ENCODE data around the gene APBA2.
"Not testable (repeated sequence)": the region's sequence is repeated elsewhere in the genome, so short reads cannot be mapped to it uniquely, and the experiment has no call there.

Gene APBA2

DNA sequence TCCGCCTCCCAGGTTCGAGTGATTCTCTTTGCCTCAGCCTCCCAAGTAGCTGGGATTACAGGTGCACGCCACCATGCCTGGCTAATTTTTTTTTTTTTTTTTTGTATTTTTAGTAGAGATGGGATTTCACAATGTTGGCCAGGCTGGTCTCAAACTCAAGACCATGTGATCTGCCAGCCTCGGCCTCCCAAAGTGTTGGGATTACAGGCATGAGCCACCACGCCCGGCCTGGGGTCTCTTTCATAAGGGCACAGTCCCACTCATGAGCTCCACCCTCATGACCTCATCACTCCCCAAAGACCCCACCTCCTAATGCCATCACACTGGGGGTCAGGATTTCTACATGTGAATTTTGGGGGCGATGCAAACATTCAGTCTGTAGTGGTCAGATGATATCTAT, 159.4 kb downstream of the APBA2 start:
- DNase-seq: not testable (repeated sequence)

GRCh38 chr15:29045717-29046116, 159.9 kb downstream of the APBA2 start:
- no peak for DNase-seq

- DNase-seq: no peak
Measured at GRCh38 chr15:29046281-29046810, 160.6 kb downstream of the APBA2 start.

DNA sequence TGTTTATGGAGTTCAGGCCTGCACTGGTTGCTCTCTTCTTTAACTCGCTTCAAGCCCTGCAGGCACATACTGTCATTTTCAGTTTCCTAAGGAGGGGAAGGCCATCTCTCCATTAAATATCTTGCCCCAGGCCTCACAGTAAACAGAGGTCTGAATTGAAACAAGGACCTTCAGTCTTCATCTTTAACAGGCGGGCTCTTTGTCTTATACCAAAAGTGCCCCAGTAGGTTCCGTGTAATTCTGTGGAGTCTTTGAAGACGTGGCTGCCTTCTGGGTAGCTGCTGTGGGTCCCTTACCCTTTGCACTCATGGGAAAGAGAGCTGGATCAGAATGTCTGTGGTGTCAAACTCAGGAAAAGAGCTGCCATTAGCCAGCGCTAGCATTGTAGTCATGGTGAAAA, 161.2 kb downstream of the APBA2 start:
- DNase-seq: no peak

- no peak for DNase-seq
Measured at GRCh38 chr15:29048011-29048410, 162.2 kb downstream of the APBA2 start.

DNA sequence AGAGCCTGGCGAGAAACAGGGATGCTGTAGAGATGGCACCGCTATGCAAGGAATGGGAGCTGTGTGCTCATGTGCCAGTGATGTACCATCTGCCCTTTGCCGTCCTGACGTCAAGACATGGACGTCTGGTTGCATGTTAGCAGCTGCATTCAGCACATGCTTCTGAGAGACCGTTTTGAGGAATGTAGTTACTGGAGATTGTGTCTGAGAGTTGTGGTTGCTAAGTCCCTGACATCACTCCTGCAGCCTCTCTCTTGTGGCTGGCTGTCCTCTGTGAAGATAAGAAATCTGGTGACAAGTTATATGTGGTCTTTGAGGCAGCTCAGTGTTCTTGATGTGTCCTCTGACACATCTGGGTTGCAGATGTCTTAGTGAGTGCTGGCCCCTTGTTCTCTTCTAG, 165.1 kb downstream of the APBA2 start:
- no peak for DNase-seq

DNA sequence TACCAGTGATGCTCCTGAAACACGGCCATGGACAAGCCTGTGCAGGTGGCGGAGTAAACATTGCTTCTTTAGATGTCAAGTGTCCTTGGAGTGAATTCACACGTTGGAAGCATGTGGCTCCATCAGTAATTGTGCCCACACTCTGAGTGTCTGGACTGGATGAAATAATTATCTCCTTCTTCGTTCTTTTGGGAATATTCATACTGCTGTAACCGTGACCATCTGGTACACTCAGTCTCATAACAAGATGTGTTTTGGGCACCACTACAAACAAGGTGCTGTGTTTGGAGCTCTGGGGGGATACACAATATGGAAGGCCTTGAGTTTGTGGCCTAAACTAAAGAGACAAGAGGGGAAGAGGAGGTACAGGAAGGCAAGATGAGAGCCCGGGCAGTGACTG, 165.6 kb downstream of the APBA2 start:
- DNase-seq: no peak

DNA sequence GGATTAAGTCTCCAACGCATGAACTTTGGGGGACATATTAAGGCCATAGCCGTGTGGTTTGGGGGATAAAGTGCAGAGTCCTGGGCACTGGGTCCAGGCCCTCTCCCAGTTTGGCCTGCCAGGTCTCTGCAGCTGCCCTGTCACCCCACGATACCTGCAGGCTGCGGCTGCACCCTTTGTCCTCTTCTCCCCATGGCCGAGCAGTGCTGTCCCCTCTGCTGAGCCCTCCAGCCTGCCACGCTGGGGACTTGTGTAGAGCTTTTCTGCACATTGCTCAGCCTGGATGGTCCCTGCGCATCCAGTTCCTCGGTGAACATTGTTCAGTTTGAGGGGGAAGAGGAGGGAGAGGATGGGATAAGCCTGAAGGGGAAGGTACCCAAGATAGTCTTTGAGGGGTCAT, 167.2 kb downstream of the APBA2 start:
- DNase-seq: no peak

GRCh38 chr15:29053661-29054131, 167.9 kb downstream of the APBA2 start:
- DNase-seq: no peak

DNA sequence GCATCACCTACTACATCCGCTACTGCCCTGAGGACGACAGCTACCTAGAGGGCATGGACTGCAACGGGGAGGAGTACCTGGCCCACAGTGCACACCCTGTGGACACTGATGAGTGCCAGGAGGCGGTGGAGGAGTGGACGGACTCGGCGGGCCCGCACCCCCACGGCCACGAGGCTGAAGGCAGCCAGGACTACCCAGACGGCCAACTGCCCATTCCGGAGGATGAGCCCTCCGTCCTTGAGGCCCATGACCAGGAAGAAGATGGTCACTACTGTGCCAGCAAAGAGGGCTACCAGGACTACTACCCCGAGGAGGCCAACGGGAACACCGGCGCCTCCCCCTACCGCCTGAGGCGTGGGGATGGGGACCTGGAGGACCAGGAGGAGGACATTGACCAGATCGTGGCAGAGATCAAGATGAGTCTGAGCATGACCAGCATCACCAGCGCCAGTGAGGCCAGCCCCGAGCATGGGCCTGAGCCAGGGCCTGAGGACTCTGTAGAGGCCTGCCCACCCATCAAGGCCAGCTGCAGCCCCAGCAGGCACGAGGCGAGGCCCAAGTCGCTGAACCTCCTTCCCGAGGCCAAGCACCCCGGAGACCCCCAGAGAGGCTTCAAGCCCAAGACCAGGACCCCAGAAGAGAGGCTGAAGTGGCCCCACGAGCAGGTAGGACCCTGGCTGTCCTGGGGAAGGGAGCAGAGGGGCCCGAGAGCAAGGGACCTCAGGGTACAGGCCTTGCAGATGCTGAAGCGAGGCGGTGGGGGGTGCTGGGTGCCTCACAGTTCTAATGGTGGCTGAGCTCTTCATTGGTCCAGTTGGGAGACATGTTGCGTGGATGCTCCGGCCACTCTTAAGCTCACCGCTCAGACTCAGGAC, 168.6 kb downstream of the APBA2 start:
- DNase-seq: no peak

DNA sequence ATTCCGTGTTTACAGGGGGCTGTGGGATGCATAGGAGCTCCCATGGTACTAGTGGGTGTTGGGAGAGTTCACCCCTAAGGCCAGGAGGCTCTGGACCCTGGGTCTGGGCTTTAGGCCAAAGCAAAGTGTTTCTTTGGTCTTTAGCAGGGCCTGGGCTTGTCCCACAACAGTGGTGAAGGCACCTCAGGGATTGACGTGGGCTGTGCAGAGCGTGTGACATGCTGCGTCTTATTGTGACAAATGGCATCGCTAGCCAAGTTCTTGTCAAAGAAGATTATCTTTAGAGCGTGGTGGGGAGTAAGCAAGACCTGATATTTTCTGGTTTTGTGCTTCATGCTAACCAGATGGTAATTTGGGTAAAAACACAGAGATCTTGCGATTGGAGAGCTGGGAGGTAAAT, 170.1 kb downstream of the APBA2 start:
- no peak for DNase-seq

DNA sequence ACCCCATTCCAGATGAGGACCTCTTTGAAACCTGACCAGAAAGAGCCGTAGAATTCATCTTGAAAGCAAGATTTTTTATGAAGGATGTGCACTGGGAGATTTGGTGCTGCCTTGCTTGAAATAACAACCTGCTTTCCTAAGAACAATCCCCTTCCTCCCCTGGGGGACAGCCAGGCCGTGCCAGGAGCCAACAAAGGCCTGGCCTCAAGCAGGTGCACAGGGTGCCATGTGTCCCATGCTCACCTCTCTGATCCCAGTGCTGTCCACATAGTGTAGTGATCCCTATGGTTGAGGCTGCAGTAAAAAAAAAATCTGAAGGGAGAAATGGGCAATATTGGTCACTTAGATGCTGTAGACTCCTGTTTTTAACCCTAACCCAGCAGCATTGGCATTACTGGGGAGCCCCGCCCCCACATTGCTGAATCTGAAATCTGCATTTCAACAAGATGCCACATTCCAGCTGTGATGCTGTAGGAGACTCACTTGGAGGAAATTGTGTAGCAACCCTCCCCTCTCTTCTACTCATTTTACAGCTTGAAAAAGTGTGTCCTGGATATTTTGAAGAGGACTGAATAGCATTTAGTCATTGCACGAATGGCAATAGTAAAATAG, 171.2 kb downstream of the APBA2 start:
- no peak for DNase-seq

DNA sequence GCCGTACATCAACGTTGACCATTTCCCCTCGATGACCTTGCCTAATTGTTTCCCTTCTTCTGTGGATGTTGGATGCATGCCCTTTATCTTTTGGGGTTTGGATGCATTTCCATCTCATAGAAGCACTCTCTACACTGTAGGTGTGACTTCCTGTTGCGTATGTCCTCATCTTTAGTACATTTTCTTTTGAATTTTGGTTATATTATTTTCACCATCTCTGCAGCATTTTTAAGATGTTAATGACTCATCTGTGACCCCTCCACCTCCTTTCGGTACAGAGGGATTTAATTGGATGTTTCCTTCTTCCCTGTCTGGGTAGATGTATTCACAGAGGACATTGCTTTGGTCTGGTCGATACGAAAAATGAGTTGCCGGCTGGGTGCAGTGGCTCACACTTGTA, 172.1 kb downstream of the APBA2 start:
- DNase-seq: no peak

GRCh38 chr15:29058903-29059539, 173.2 kb downstream of the APBA2 start:
- DNase-seq: no peak

DNA sequence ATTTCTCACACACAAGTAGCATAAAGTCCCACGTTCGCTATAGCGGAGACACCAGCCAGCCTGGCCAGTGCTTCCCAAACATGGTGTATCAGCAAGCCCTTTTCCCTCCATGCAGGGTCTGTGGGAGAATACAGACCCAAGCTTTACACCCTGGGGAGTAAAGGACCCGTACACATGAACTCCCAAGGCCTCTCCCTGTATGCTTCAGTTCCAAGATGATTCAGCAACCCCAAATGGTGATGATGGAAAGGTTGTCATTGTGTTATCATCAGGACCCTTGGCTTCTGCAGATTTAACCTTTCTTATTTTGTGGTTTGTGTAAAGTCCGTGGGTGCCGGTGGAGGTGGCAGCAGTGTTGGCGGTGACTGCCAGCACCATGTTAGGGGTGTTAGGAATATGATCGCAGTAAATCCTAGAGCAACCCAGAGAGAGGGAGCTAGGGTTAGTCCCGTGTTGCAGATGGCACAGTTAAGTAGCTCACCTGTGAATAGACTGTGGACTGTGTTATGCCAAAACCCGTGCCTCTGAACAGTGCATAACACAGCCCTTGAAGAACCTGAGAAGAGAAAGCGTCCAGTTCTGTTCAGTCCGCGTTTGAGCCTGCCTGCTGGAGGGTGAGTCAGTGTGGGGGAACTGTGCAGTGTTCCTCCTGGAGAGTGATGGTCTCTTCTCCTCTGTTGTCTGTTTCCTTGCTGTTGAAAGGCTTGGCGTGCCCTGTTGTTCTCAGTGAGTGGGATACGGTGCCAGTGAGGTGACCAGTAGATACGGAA, 174.3 kb downstream of the APBA2 start:
- DNase-seq: no peak

DNA sequence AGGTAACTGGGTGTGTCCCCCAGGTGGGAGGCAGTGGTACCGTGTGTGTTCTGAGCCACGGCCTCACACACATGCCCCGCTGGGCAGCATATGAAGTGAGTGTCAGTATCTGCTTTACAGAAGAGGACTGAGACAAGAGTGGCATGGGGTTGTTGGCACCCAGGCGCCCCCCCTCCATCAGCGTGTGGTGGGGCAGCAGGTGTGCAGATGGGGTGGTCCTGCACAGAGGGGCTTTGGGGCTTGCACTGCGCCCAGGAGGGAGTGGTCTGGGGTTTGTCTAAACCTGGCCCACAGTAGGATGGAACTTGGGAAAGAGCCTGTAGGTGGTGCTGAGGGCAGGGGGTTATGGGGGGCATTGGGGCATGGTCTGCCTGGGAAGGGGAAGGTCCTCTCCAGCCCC, 176.0 kb downstream of the APBA2 start:
- no peak for DNase-seq

GRCh38 chr15:29062179-29062591, 176.4 kb downstream of the APBA2 start:
- no peak for DNase-seq

DNA sequence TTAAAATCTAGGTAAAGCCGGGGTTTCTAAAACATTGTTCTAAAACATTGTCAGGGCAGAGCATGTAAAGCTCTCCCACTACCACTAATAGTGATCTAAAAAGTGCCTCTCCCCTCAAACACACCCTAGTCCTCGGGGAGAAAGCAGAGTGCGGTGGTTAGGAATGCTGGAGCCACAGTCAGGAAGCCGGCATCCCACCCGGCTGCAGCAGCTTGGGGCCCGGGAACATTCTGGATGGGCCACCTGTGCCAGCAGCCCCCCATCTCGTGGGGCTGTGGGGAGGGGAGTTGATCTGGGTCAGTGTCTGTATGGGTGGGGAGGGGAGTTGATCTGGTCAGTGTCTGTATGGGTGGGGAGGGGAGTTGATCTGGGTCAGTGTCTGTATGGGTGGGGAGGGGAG, 176.9 kb downstream of the APBA2 start:
- no peak for DNase-seq

- DNase-seq: no peak
Measured at GRCh38 chr15:29063646-29064045, 177.9 kb downstream of the APBA2 start.

- DNase-seq: no peak
Measured at GRCh38 chr15:29064290-29064689, 178.5 kb downstream of the APBA2 start.

DNA sequence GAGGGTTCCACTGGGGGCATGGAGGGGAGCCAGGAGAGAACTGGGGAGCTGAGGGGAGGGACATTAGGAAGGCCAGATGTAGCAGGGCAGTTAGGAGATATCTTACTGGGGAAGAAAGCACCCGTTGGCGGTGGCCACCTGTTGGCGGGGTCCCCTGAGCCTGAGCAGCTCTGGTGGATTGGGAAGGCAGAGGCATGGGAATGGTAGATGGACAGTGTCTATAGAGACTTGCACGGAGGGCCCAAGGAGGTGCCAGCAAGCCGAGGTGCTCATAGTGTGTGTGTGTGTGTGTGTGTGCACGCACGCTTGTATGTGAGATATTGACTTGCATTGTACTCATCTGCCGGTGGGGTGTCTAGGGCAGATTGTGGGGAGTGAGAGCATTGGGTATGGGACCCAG, 179.0 kb downstream of the APBA2 start:
- no peak for DNase-seq

GRCh38 chr15:29065571-29065970, 179.8 kb downstream of the APBA2 start:
- no peak for DNase-seq

GRCh38 chr15:29066310-29066709, 180.5 kb downstream of the APBA2 start:
- no peak for DNase-seq

All from CD4-positive, alpha-beta T cell treated with Interleukin-21 for 1 hour (primary cell).